DND-41 (cell line): Measurements from ENCODE around the gene SYNPO.

Source experiments
- ATAC-seq: fragments of 200-7000 bp; cut with Tn5 transposase; 3 replicates; pipeline ENCODE4 v1.9.1; 2021; ENCODE audit warnings: low read depth; ENCODE audit not compliant: insufficient read depth
- DNase-seq: peaks from one replicate; pipeline ENCODE4 v3.0.0-alpha.2; 2020
- H2AFZ ChIP-seq: 2 replicates; pipeline ENCODE4 v1.6.0; 2012; ENCODE audit warnings: low read depth, low read length
- H3K27ac ChIP-seq: 2 replicates; pipeline ENCODE4 v1.5.1; 2012; ENCODE audit warnings: low read length, inconsistent platforms
- H3K27me3 ChIP-seq: fragments of 200-600 bp; sonication (generic); 2 replicates; pipeline ENCODE4 v1.6.0; 2012; ENCODE audit warnings: low read length, mild to moderate bottlenecking, inconsistent platforms; ENCODE audit not compliant: insufficient read depth, poor library complexity
- H3K36me3 ChIP-seq: 2 replicates; pipeline ENCODE4 v1.5.1; 2012; ENCODE audit warnings: low read length, inconsistent platforms; ENCODE audit not compliant: insufficient read depth
- H3K4me1 ChIP-seq: 2 replicates; pipeline ENCODE4 v1.5.1; 2012; ENCODE audit warnings: mild to moderate bottlenecking, low read length; ENCODE audit not compliant: insufficient read depth
- H3K4me2 ChIP-seq: 2 replicates; pipeline ENCODE4 v1.6.0; 2012; ENCODE audit warnings: mild to moderate bottlenecking, moderate library complexity, low read length, inconsistent platforms; ENCODE audit not compliant: insufficient read depth
- H3K4me3 ChIP-seq, 2 experiments: fragments of 200-600 bp in 1 of 2; shearing (Covaris generic) in 1 of 2; 2 replicates each; pipeline ENCODE4 v1.5.1; 2012 to 2016; ENCODE audit warnings: inconsistent platforms in 2 of 2, low read length in 2 of 2, mild to moderate bottlenecking in 2 of 2, low read depth in 1 of 2, moderate library complexity in 1 of 2
- H3K79me2 ChIP-seq: 2 replicates; pipeline ENCODE4 v1.6.0; 2012; ENCODE audit warnings: low read length, inconsistent platforms; ENCODE audit not compliant: insufficient read depth
- H3K9ac ChIP-seq: 2 replicates; pipeline ENCODE4 v1.6.0; 2012; ENCODE audit warnings: low read depth, mild to moderate bottlenecking, inconsistent platforms, low read length, moderate library complexity
- H3K9me3 ChIP-seq: 2 replicates; pipeline ENCODE4 v1.5.1; 2012; ENCODE audit warnings: low read length, moderate library complexity, mild to moderate bottlenecking, inconsistent platforms; ENCODE audit not compliant: insufficient read depth, severe bottlenecking
- H4K20me1 ChIP-seq: 2 replicates; pipeline ENCODE4 v1.6.0; 2012; ENCODE audit warnings: low read length; ENCODE audit not compliant: insufficient read depth
- CTCF ChIP-seq: IDR thresholded peaks from 2 replicates; pipeline ENCODE4 v1.5.1; 2012; ENCODE audit warnings: borderline replicate concordance, low read length, moderate library complexity, mild to moderate bottlenecking; ENCODE audit not compliant: poor library complexity, severe bottlenecking; ENCODE audit errors: extremely low read depth
- EZH2 ChIP-seq: IDR thresholded peaks from 3 replicates; pipeline ENCODE4 v1.6.1; 2012; ENCODE audit warnings: borderline replicate concordance, low read depth, mild to moderate bottlenecking, moderate library complexity, low read length, inconsistent platforms; ENCODE audit not compliant: severe bottlenecking

The SYNPO gene

GRCh38 chr5:150641824-150642566 is 1.5 kb downstream of the SYNPO start:
- TF ChIP-seq CTCF (no peak), EZH2 (no peak)
- Histone ChIP-seq H3K4me2 (no peak overlapping the region), H3K79me2 (no peaks in the 10 kb centered on the region), H3K27me3 (peaks cover 26% of the 10 kb centered on the region), H3K36me3 (no peaks in the 10 kb centered on the region), H4K20me1 (no peaks in the 10 kb centered on the region), H3K27ac (no peak overlapping the region), H2AFZ (no peak overlapping the region), H3K9me3 (no peaks in the 10 kb centered on the region), H3K9ac (no peak overlapping the region), H3K4me3 (no peak overlapping the region), H3K4me1 (no peaks in the 10 kb centered on the region)
- ATAC-seq (no peak), DNase-seq (no peak)

- Histone ChIP-seq H4K20me1 (no peaks in the 10 kb centered on the region), H2AFZ (no peak overlapping the region), H3K9me3 (no peaks in the 10 kb centered on the region), H3K4me2 (no peak overlapping the region), H3K9ac (no peak overlapping the region), H3K27ac (no peak overlapping the region), H3K4me3 (no peak overlapping the region), H3K27me3 (peaks cover 26% of the 10 kb centered on the region), H3K4me1 (no peaks in the 10 kb centered on the region), H3K36me3 (no peaks in the 10 kb centered on the region), H3K79me2 (no peaks in the 10 kb centered on the region)
- ATAC-seq (no peak), DNase-seq (no peak)
- TF ChIP-seq EZH2, result no peak
- TF ChIP-seq CTCF, result no peak
Measured at GRCh38 chr5:150642567-150642927, 2.1 kb downstream of the SYNPO start.

- ATAC-seq (no peak), DNase-seq (no peak)
- no peaks in the 10 kb centered on the region for H3K4me1 ChIP-seq
- TF ChIP-seq CTCF (no peak), EZH2 (no peak)
- no peaks in the 10 kb centered on the region for H4K20me1 ChIP-seq
- H3K27me3 ChIP-seq, result peaks cover 26% of the 10 kb centered on the region
- H3K36me3 ChIP-seq, result no peaks in the 10 kb centered on the region
- no peaks in the 10 kb centered on the region for H3K9me3 ChIP-seq
- no peak overlapping the region for H3K4me2 ChIP-seq
- H2AFZ ChIP-seq, result no peak overlapping the region
- H3K9ac ChIP-seq, result no peak overlapping the region
- no peak overlapping the region for H3K27ac ChIP-seq
- no peaks in the 10 kb centered on the region for H3K79me2 ChIP-seq
- no peak overlapping the region for H3K4me3 ChIP-seq
Measured at GRCh38 chr5:150642991-150643710, 2.7 kb downstream of the SYNPO start.
